AG04450 (cell line): ENCODE results near the gene PEG3. TPM values are rescaled to one million over a fixed set of nuclear protein-coding genes. Genes with fewer than 3 reads are reported as not detected.

Source experiments
- CTCF ChIA-PET: fragments of 300-600, 350-600 bp; formaldehyde crosslinking; extraction: SDS; loops from one replicate; lab custom pipeline; 2022; ENCODE audit warnings: antibody characterized with exemption, inconsistent platforms; lab: Charles Lee
- POLR2A ChIA-PET: fragments of 350-600 bp; formaldehyde crosslinking; extraction: SDS; loops from one replicate; lab custom pipeline; 2021; ENCODE audit warnings: antibody characterized with exemption, inconsistent platforms; lab: Yijun Ruan, JAX
- DNase-seq: peaks from one replicate; pipeline ENCODE4 v3.0.0-alpha.2; 2011; ENCODE audit warnings: low read depth, low spot score
- H3K27ac ChIP-seq: one replicate; pipeline ENCODE4 v1.5.1; 2012; ENCODE audit warnings: low read depth, low read length, control low read depth
- H3K27me3 ChIP-seq: one replicate; pipeline ENCODE4 v1.6.0; 2012; ENCODE audit warnings: low read length; ENCODE audit not compliant: control insufficient read depth, insufficient read depth
- H3K4me3 ChIP-seq: 2 replicates; pipeline ENCODE4 v1.5.1; 2011; ENCODE audit warnings: mild to moderate bottlenecking, low read depth, low read length, control low read depth
- H3K9me3 ChIP-seq: 2 replicates; pipeline ENCODE4 v1.5.1; 2012; ENCODE audit warnings: low read length; ENCODE audit not compliant: control insufficient read depth, insufficient read depth
- CTCF ChIP-seq: IDR thresholded peaks from 2 replicates; pipeline ENCODE4 v1.5.1; 2011; ENCODE audit warnings: low read depth, low read length, control low read depth, inconsistent platforms
- polyA plus RNA-seq: library from polyadenylated mRNA; depleted of rRNA; stranded (reverse); fragments of >200 nt; gene quantifications from 2 replicates; pipeline ENCODE4 v1.2.3, GENCODE V29; 2011

PEG3 gene
- polyA plus RNA-seq, 1 experiment = not detected

- Histone ChIP-seq H3K27ac (no peak overlapping the region), H3K27me3 (no peaks in the 10 kb centered on the region), H3K9me3 (peaks cover 66% of the 10 kb centered on the region), H3K4me3 (no peak overlapping the region)
- CTCF ChIA-PET = no interaction called here
- POLR2A ChIA-PET = no interaction called here
- TF ChIP-seq CTCF = no peak
- no peak for DNase-seq
These were observed 36.7 kb upstream of the PEG3 start for GRCh38 chr19:56877069-56877715.

- Histone ChIP-seq H3K4me3 (no peak overlapping the region), H3K9me3 (peaks cover 65% of the 10 kb centered on the region), H3K27ac (no peak overlapping the region), H3K27me3 (no peaks in the 10 kb centered on the region)
- POLR2A ChIA-PET = no interaction called here
- DNase-seq = no peak
- no peak for TF ChIP-seq CTCF
- CTCF ChIA-PET = no interaction called here
These were observed 35.2 kb upstream of the PEG3 start for GRCh38 chr19:56875717-56876116.

DNA sequence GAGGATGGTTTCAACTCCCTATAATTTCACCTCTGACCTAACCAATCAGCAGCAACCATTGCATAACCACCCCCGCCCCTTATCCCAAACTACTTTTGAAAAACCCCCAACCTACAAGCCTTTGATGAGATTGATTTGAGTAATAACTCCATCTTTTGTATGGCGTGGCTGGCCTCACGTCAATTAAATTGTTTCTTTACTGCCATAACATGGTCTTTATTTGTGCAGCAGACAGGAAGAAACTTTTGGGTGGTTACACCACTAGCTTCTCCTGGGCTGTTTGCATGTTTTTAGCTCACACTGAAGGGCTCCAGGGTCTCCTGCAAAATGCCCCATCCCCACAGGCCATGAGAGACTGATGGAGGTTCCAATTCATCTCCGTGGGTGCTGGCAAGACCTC, 34.0 kb upstream of the PEG3 start:
- POLR2A ChIA-PET = no interaction called here
- TF ChIP-seq CTCF = no peak
- DNase-seq = no peak
- Histone ChIP-seq H3K4me3 (no peak overlapping the region), H3K27me3 (no peaks in the 10 kb centered on the region), H3K9me3 (peaks cover 62% of the 10 kb centered on the region), H3K27ac (no peak overlapping the region)
- CTCF ChIA-PET = no interaction called here

DNA sequence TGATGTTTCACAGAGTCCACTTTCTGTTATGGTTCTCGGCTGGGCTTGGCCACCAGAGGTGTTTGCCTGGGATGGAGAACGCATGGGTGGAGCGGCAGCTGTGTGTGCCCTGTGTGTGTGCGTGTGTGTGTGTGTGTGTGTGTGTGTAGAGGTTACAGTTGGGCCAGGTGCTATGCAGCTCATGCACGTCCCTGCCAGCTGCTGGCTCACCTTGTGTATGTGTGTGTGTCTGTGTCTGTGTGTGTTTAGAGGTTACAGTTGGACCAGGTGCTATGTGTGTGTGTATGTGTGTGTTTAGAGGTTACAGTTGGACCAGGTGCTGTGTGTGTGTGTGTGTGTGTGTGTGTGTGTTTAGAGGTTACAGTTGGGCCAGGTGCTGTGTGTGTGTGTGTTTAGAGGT, 33.0 kb upstream of the PEG3 start:
- no peak for DNase-seq
- no peak overlapping the region for H3K4me3 ChIP-seq
- CTCF ChIA-PET = no interaction called here
- H3K27me3 ChIP-seq = no peaks in the 10 kb centered on the region
- peaks cover 67% of the 10 kb centered on the region for H3K9me3 ChIP-seq
- no peak overlapping the region for H3K27ac ChIP-seq
- no peak for TF ChIP-seq CTCF
- POLR2A ChIA-PET = no interaction called here

DNA sequence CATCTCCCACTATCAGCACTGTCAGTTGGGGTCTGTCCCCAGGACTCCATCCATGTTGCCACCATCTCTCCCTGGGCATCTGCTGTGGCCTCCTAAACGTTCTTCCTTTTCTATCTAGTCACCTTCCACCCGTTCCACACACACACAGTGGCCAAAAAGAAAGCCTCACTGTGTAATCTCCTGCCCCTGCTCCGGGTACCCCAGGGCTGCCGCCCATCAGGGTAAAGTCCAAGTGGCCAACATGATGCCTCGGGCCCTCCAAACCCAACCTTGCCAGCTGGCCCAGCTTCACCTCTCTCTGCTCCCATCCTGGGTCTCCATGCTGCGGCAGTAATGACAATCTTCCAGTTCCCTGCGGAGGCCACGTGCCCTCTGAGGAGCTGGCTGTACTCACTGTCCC, 29.4 kb upstream of the PEG3 start:
- POLR2A ChIA-PET = no interaction called here
- Histone ChIP-seq H3K9me3 (peaks cover 48% of the 10 kb centered on the region), H3K27ac (no peak overlapping the region), H3K4me3 (no peak overlapping the region), H3K27me3 (no peaks in the 10 kb centered on the region)
- TF ChIP-seq CTCF = no peak
- CTCF ChIA-PET = no interaction called here
- no peak for DNase-seq
